Dedifferentiated amniotic fluid mesenchymal stem cell (primary cell): ENCODE measurements around the gene HLCS.

ENCODE experiments used
- DNase-seq: peaks from one replicate; pipeline ENCODE4 v3.0.0-alpha.2; 2016; ENCODE audit errors: extremely low spot score

Gene HLCS

GRCh38 chr21:36723371-36723881 lies 243.0 kb downstream of the HLCS start:
- no peak for DNase-seq

DNA sequence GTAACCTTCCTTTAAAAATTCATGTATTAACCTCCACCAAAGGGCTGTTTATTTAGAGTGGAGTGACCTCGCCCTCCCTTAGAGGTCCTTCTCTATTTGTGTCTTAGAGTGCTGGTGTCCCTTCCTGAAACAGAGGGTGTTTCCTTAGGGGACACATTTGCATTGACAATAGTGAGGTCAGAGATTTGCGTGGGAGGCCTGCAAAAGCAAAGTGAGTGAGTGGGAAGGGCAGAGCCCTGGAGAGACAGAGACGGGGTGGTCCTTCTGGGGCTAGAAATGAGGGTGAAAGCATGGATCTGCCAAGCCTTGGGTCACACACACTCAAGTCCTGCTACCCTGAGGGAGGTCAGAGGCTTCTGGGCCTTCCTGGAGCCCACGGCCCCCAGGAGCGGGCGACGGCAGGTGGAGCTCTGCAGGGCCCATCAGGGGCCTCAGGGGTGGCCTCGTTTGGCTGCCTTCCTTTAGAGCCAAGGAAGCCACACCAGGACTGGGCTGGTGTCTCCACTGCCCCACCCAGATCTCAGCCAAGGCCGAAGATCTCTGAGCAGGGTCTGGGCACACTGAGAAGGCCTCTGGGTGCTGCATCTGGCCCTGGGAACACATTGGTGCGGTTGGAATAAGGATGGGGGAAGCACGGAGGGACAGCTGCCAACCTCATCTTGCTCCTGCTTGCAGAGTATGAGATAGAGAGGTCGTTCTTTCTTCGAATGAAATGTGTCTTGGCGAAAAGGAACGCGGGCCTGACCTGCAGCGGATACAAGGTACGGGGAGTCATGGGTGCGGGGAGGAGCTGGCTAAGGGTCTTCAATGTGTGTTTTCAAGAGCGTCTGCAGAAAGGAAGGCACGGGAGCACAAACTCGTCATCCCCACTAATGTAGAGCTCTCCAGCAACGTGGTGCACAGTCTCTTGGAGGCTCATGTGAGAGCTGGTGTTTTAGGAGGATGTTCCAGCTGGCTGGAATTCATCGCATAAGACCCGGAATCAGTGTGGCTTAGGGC lies 243.8 kb downstream of the HLCS start:
- DNase-seq = no peak

- DNase-seq = no peak
These were observed 244.7 kb downstream of the HLCS start for GRCh38 chr21:36721817-36722216.

GRCh38 chr21:36719614-36720013 lies 246.9 kb downstream of the HLCS start:
- DNase-seq = no peak

DNA sequence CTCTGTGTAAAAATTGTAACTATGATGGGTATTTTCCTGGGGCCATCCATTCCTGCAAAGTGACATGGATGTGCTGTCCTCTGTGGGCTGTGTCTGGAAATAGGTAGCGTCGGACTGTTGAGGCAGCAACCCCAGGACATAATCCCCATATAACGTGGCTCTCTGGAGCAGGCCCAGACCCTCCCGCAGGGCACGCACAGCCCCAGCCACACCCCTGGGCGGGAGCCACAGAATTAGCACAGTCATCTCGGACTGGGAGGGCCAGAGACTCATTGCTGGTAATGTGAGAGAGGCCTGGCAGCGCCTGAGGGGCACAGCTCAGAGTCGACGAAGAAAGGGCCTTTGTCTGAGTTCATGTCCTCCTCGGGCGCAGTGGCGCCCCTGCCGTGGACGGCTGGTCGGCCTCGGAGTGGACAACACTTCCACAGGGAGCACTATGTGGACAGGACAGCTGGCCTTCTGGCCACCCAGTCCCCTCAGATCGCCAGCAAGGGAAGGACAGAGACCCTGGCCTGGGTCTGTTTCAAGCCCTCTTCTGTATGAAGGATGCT lies 247.4 kb downstream of the HLCS start:
- DNase-seq = no peak

DNA sequence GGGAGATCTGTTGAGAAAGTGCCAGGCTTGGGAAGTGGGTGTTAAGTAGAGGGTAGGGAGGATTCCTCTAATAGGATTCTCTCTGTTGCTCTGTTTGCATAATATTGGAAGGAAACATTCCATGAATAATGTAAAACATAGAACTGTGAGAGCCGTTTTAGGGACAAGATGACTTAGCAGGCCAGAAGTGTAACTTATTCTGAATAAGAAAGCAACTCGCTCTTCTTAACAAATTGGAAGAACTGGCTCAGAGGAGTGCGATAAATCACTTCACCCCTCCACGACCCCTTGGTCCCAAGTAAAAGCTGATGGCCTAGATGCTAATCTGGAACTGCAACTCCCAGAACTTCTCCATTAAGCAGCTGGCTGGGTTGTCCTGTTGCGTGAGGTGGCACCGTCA lies 248.5 kb downstream of the HLCS start:
- no peak for DNase-seq

- no peak for DNase-seq
These were observed 249.6 kb downstream of the HLCS start for GRCh38 chr21:36716836-36717235.

- no peak for DNase-seq
These were observed 250.1 kb downstream of the HLCS start for GRCh38 chr21:36716387-36716786.

DNA sequence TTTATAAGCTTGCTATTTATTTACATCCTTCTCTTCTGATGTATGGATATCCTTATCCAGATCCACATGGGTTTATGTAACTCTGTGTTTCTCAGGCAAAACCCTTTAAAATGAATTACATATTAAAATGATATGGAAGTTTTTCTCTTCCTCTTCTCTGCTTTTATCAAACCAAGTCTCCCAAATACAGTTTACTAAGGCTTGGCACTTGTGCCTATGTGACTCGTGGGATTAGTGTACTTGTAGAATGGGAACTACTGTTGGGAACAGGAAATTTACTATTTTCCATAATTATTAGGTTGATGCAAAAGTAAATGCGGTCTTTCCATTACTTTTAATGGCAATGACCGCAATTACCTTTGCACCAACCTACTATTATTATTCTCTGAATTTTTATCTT lies 252.7 kb downstream of the HLCS start:
- no peak for DNase-seq

GRCh38 chr21:36710729-36711048 lies 255.8 kb downstream of the HLCS start:
- no peak for DNase-seq

- DNase-seq = no peak
These were observed 256.4 kb downstream of the HLCS start for GRCh38 chr21:36709868-36710728.

GRCh38 chr21:36709030-36709867 lies 257.2 kb downstream of the HLCS start:
- no peak for DNase-seq

DNA sequence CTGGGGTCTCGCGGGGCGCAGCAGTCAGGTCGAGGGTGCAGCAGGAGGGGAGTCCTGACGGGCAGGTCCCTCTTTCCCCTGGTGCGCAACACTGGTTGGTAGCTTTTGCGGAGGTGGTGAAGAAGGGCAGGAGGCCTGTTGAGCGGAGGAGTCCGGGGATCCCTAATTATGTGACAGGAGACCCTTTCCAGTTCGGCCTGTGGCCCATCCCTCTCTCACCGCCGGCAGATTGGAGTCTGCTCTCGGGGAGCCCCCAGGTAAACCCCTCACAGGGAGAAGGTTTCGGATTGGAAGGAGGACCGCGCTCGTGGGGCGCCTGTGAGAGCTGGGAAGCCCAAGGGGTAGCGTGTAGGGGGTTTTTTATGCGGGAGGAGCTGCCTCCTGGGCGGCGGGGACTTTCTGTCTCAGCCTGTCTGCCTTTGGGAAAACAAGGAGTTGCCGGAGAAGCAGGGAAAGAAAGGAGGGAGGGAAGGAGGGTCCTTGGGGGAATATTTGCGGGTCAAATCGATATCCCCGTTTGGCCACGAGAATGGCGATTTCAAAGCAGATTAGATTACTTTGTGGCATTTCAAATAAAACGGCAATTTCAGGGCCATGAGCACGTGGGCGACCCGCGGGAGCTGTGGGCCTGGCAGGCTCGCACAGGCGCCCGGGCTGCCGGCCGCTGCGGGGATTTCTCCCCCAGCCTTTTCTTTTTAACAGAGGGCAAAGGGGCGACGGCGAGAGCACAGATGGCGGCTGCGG lies 258.0 kb downstream of the HLCS start:
- DNase-seq = no peak

GRCh38 chr21:36707763-36708285 lies 258.6 kb downstream of the HLCS start:
- no peak for DNase-seq

DNA sequence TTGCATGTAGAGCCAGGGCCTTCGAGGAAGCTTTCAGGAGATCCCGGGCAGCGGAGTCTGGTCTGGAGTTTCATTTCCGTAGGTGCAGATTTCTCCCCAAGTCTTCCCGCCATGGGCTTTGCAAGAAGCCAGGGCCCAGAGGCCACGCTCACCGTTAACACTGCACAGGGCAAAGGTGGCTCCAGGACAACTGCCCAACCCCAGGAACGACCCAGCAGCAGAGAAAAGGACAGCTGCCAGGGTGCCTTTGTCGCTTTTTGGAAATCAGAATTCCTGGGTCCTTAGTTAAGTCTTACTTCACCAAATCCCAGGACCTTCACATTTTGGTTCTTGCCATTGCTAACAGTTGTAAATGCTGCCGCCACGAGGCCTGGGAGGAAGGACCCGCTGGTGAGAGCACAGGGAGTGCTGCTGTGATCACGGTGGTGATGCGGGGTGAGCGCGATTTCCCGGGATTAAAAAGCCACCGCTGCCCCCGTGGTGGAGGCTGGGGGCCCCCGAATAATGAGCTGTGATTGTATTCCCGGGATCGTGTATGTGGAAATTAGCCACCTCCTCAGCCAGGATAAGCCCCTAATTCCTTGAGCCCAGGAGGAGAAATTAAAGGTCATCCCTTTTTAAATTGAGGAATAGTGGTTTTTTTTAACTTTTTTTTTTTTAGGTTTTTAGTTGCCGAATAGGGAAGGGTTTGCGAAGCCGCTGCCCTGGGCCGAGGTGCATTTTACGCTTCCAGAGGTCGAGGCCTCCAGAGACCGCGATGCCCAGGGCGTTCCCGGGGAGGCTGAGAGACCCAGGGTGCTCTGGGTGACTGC lies 259.3 kb downstream of the HLCS start:
- DNase-seq = no peak

DNA sequence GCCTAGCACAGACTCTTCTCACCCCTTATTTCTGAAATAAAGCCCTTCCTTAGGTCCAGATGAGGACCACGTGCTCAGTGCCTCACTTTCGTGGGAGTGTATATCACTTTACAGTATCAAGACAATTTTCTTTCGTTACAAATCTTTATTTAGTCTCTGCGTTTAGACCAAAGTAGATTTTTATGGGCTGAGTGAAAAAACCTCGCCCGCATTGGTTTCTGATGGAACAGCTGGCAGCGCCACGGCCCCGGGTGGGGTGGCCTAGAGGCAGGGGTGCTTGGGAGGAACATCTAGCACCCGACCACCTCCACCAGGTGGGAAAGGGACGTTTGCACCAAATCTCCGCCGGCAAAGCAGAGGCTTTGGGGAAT lies 260.0 kb downstream of the HLCS start:
- DNase-seq = no peak

- no peak for DNase-seq
These were observed 260.6 kb downstream of the HLCS start for GRCh38 chr21:36705679-36706481.

DNA sequence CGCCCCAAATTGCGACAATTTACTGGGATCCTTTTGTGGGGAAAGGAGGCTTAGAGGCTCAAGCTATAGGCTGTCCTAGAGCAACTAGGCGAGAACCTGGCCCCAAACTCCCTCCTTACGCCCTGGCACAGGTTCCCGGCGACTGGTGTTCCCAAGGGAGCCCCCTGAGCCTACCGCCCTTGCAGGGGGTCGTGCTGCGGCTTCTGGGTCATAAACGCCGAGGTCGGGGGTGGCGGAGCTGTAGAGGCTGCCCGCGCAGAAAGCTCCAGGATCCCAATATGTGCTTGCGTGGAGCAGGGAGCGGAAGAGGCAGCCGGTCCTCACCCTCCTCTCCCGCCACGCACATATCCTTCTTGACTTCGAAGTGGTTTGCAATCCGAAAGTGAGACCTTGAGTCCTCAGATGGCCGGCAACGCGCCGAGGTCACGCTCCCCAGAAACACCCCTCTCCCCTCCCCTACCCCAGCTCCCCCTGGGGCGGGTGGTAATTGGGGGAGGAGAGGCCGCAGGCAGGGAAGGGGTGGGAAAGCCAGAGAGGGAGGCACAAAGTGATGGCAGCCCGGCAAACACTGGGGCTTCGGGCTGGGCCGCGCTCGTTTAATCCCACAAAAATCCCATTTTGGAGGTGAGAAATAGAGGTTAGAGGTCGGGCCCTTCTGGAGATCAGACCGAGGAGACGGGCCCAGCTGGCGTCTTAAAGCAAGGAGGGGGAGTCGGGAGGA lies 261.4 kb downstream of the HLCS start:
- no peak for DNase-seq
